GM23338 (cell line): Measurements from ENCODE around the gene TSHB. TPM values are rescaled to one million over a fixed set of nuclear protein-coding genes. Genes with fewer than 3 reads are reported as not detected.

Experiments used
- ATAC-seq: fragments of 200-7000 bp; cut with Tn5 transposase; 3 replicates; pipeline ENCODE4 v1.9.1; 2020
- DNase-seq: peaks from one replicate; pipeline ENCODE4 v3.0.0-alpha.2; 2015; ENCODE audit warnings: low spot score
- H2AFZ ChIP-seq: fragments of 200-600 bp; sonication (generic); 2 replicates; pipeline ENCODE4 v1.8.0; 2016; ENCODE audit warnings: antibody characterized with exemption, mild to moderate bottlenecking, moderate library complexity
- H3F3A ChIP-seq: fragments of 200-600 bp; sonication (generic); replicated peaks from 2 replicates; pipeline ENCODE4 v1.8.0; 2017; ENCODE audit warnings: antibody characterized with exemption, mixed run types, low read depth
- H3K27ac ChIP-seq: fragments of 200-600 bp; sonication (generic); 2 replicates; pipeline ENCODE4 v1.6.1; 2016; ENCODE audit warnings: low read depth
- H3K27me3 ChIP-seq: fragments of 200-600 bp; sonication (generic); 2 replicates; pipeline ENCODE4 v1.8.0; 2016; ENCODE audit warnings: mild to moderate bottlenecking, mixed run types, moderate library complexity; ENCODE audit not compliant: insufficient read depth
- H3K36me3 ChIP-seq: fragments of 200-600 bp; sonication (generic); 2 replicates; pipeline ENCODE4 v1.8.0; 2016; ENCODE audit warnings: mild to moderate bottlenecking; ENCODE audit not compliant: insufficient read depth
- H3K4me1 ChIP-seq: fragments of 200-600 bp; sonication (generic); 2 replicates; pipeline ENCODE4 v1.8.0; 2016; ENCODE audit warnings: mild to moderate bottlenecking, moderate library complexity; ENCODE audit not compliant: insufficient read depth
- H3K4me2 ChIP-seq: fragments of 200-600 bp; sonication (generic); 2 replicates; pipeline ENCODE4 v1.7.1; 2017; ENCODE audit warnings: mixed run types
- H3K4me3 ChIP-seq: fragments of 200-600 bp; sonication (generic); 2 replicates; pipeline ENCODE4 v1.6.1; 2016; ENCODE audit warnings: mixed run types
- H3K79me2 ChIP-seq: fragments of 200-600 bp; sonication (generic); replicated peaks from 2 replicates; pipeline ENCODE4 v1.8.0; 2017; ENCODE audit warnings: mild to moderate bottlenecking; ENCODE audit not compliant: insufficient read depth
- H3K9me2 ChIP-seq: fragments of 200-600 bp; sonication (generic); 2 replicates; pipeline ENCODE4 v1.8.0; 2017; ENCODE audit not compliant: insufficient read depth
- H4K20me1 ChIP-seq: fragments of 200-600 bp; sonication (generic); replicated peaks from 2 replicates; pipeline ENCODE4 v1.8.0; 2017; ENCODE audit warnings: mild to moderate bottlenecking; ENCODE audit not compliant: insufficient read depth
- H3K27ac Mint-ChIP-seq: 2 replicates; pipeline ENCODE4 v1.8.0; 2020; ENCODE audit warnings: inconsistent platforms, mild to moderate bottlenecking, moderate library complexity, mixed read lengths
- H3K27me3 Mint-ChIP-seq: 3 replicates; pipeline ENCODE4 v1.8.0; 2022; ENCODE audit warnings: low read depth, mild to moderate bottlenecking, moderate library complexity, mixed read lengths, inconsistent platforms; ENCODE audit not compliant: insufficient read depth, poor library complexity
- H3K36me3 Mint-ChIP-seq: 3 replicates; pipeline ENCODE4 v1.8.0; 2021; ENCODE audit warnings: low read depth, mild to moderate bottlenecking, inconsistent platforms, moderate library complexity, mixed read lengths
- H3K4me1 Mint-ChIP-seq: 3 replicates; pipeline ENCODE4 v1.8.0; 2020; ENCODE audit warnings: mild to moderate bottlenecking, inconsistent platforms, mixed read lengths
- H3K4me3 Mint-ChIP-seq: 3 replicates; pipeline ENCODE4 v1.8.0; 2021; ENCODE audit warnings: moderate library complexity, mild to moderate bottlenecking, inconsistent platforms, mixed read lengths
- H3K9me3 Mint-ChIP-seq: 3 replicates; pipeline ENCODE4 v1.8.0; 2020; ENCODE audit warnings: moderate library complexity, mild to moderate bottlenecking, inconsistent platforms, mixed read lengths
- CREB1 ChIP-seq: fragments of 250-450 bp; sonication (Bioruptor Pico); IDR thresholded peaks from 2 replicates; pipeline ENCODE4 v1.5.0; 2020; ENCODE audit warnings: low read depth, mild to moderate bottlenecking, moderate library complexity
- EZH2 ChIP-seq: fragments of 200-600 bp; sonication (generic); IDR thresholded peaks from one replicate; pipeline ENCODE4 v1.8.0; 2017; ENCODE audit warnings: antibody characterized with exemption, mild to moderate bottlenecking, low read depth; ENCODE audit not compliant: unreplicated experiment
- EZH2phosphoT487 ChIP-seq: fragments of 200-600 bp; sonication (generic); IDR thresholded peaks from one replicate; pipeline ENCODE4 v1.8.1; 2018; ENCODE audit warnings: antibody characterized with exemption; ENCODE audit not compliant: unreplicated experiment
- JUNB ChIP-seq: IDR thresholded peaks from one replicate; pipeline ENCODE4 v1.6.1; 2016; ENCODE audit warnings: antibody characterized with exemption; ENCODE audit not compliant: unreplicated experiment
- NANOG ChIP-seq: IDR thresholded peaks from 2 replicates; pipeline ENCODE4 v1.6.1; 2016; ENCODE audit warnings: antibody characterized with exemption, borderline replicate concordance
- POLR2AphosphoS5 ChIP-seq: IDR thresholded peaks from 2 replicates; pipeline ENCODE4 v1.6.1; 2016; ENCODE audit warnings: antibody characterized with exemption, low read depth
- ZNF114 ChIP-seq: fragments of 250-450 bp; sonication (Bioruptor Pico); IDR thresholded peaks from 2 replicates; pipeline ENCODE4 v1.5.0; 2020; ENCODE audit warnings: mild to moderate bottlenecking, moderate library complexity
- ZNF331 ChIP-seq: fragments of 250-450 bp; sonication (Bioruptor Pico); IDR thresholded peaks from 2 replicates; pipeline ENCODE4 v1.5.0; 2020; ENCODE audit warnings: low read depth, mild to moderate bottlenecking, moderate library complexity
- polyA plus RNA-seq: library from polyadenylated mRNA; unstranded; fragments of >200 nt; fragmentation: Nextera tagmentation; extraction: Ambion mirVana; gene quantifications from 2 replicates; pipeline ENCODE4 v1.2.1, GENCODE V29; 2016
- total RNA-seq: library from RNA; depleted of rRNA; stranded (reverse); fragments of >200 nt; shearing (Covaris generic); gene quantifications from 2 replicates; pipeline ENCODE4 v1.2.3, GENCODE V29; 2014
- TF ChIP-seq, protein P1 (sequence below): IDR thresholded peaks from one replicate; pipeline ENCODE4 v1.6.1; 2018; ENCODE audit warnings: antibody characterized with exemption; ENCODE audit not compliant: unreplicated experiment
- TF ChIP-seq, protein P2 (sequence below), 2 experiments: fragments of 200-600 bp in 1 of 2; sonication (generic) in 1 of 2; conservative IDR thresholded peaks; 2 replicates each; pipeline versions ENCODE4 v1.5.1 to v1.6.1; 2016 to 2017; ENCODE audit warnings: antibody characterized with exemption in 2 of 2, low read depth in 2 of 2, mild to moderate bottlenecking in 2 of 2, moderate library complexity in 1 of 2
- TF ChIP-seq, protein P3 (sequence below): IDR thresholded peaks from 2 replicates; pipeline ENCODE4 v1.6.1; 2016; ENCODE audit warnings: antibody characterized with exemption
- TF ChIP-seq, protein P4 (sequence below): fragments of 250-450 bp; sonication (Bioruptor Pico); IDR thresholded peaks from 2 replicates; pipeline ENCODE4 v1.5.0; 2020; ENCODE audit warnings: mild to moderate bottlenecking, moderate library complexity

Gene TSHB
- total and polyA plus RNA-seq, 2 experiments from 2014 or later, result not detected

GRCh38 chr1:115062542-115063004, 32.9 kb downstream of the TSHB start (continued):
- no peak for TF ChIP-seq EZH2

- Histone ChIP-seq H3K4me1 (no peaks in the 10 kb centered on the region), H3K79me2 (no peaks in the 10 kb centered on the region), H4K20me1 (no peaks in the 10 kb centered on the region), H3K4me2 (no peak overlapping the region), H3K4me3 (no peak overlapping the region), H3K36me3 (no peaks in the 10 kb centered on the region), H3F3A (no peaks in the 10 kb centered on the region), H3K9me2 (no peaks in the 10 kb centered on the region), H3K27ac (no peak overlapping the region), H2AFZ (no peak overlapping the region), H3K27me3 (no peaks in the 10 kb centered on the region)
- no peak overlapping the region for H3K4me3 Mint-ChIP-seq
- H3K9me3 Mint-ChIP-seq, result no peaks in the 10 kb centered on the region
- H3K36me3 Mint-ChIP-seq, result peaks cover 3% of the 10 kb centered on the region; the same call in 1 of the 3 replicates
- H3K27ac Mint-ChIP-seq, result no peak overlapping the region
- no peaks in the 10 kb centered on the region; the same call in 2 of the 3 replicates for H3K4me1 Mint-ChIP-seq
- DNase-seq (no peak), ATAC-seq (no peak)
- peaks cover 4% of the 10 kb centered on the region for H3K27me3 Mint-ChIP-seq
- TF ChIP-seq, protein P1, sequence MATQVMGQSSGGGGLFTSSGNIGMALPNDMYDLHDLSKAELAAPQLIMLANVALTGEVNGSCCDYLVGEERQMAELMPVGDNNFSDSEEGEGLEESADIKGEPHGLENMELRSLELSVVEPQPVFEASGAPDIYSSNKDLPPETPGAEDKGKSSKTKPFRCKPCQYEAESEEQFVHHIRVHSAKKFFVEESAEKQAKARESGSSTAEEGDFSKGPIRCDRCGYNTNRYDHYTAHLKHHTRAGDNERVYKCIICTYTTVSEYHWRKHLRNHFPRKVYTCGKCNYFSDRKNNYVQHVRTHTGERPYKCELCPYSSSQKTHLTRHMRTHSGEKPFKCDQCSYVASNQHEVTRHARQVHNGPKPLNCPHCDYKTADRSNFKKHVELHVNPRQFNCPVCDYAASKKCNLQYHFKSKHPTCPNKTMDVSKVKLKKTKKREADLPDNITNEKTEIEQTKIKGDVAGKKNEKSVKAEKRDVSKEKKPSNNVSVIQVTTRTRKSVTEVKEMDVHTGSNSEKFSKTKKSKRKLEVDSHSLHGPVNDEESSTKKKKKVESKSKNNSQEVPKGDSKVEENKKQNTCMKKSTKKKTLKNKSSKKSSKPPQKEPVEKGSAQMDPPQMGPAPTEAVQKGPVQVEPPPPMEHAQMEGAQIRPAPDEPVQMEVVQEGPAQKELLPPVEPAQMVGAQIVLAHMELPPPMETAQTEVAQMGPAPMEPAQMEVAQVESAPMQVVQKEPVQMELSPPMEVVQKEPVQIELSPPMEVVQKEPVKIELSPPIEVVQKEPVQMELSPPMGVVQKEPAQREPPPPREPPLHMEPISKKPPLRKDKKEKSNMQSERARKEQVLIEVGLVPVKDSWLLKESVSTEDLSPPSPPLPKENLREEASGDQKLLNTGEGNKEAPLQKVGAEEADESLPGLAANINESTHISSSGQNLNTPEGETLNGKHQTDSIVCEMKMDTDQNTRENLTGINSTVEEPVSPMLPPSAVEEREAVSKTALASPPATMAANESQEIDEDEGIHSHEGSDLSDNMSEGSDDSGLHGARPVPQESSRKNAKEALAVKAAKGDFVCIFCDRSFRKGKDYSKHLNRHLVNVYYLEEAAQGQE, result no peak
- no peak for TF ChIP-seq POLR2AphosphoS5
- no peak for TF ChIP-seq ZNF331 (CRISPR knock-in tag)
- TF ChIP-seq ZNF114 (CRISPR knock-in tag), result no peak
- TF ChIP-seq, protein P2, sequence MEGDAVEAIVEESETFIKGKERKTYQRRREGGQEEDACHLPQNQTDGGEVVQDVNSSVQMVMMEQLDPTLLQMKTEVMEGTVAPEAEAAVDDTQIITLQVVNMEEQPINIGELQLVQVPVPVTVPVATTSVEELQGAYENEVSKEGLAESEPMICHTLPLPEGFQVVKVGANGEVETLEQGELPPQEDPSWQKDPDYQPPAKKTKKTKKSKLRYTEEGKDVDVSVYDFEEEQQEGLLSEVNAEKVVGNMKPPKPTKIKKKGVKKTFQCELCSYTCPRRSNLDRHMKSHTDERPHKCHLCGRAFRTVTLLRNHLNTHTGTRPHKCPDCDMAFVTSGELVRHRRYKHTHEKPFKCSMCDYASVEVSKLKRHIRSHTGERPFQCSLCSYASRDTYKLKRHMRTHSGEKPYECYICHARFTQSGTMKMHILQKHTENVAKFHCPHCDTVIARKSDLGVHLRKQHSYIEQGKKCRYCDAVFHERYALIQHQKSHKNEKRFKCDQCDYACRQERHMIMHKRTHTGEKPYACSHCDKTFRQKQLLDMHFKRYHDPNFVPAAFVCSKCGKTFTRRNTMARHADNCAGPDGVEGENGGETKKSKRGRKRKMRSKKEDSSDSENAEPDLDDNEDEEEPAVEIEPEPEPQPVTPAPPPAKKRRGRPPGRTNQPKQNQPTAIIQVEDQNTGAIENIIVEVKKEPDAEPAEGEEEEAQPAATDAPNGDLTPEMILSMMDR (conservative IDR thresholded peaks at IDR 0.05; ENCODE audit: low read depth in 2 of 2), result no peak
- no peak for TF ChIP-seq EZH2
- no peak for TF ChIP-seq EZH2phosphoT487
- TF ChIP-seq CREB1 (CRISPR knock-in tag), result no peak
- no peak for TF ChIP-seq JUNB
- TF ChIP-seq, protein P3, sequence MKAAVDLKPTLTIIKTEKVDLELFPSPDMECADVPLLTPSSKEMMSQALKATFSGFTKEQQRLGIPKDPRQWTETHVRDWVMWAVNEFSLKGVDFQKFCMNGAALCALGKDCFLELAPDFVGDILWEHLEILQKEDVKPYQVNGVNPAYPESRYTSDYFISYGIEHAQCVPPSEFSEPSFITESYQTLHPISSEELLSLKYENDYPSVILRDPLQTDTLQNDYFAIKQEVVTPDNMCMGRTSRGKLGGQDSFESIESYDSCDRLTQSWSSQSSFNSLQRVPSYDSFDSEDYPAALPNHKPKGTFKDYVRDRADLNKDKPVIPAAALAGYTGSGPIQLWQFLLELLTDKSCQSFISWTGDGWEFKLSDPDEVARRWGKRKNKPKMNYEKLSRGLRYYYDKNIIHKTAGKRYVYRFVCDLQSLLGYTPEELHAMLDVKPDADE, result no peak
- TF ChIP-seq NANOG, result no peak
- TF ChIP-seq, protein P4, sequence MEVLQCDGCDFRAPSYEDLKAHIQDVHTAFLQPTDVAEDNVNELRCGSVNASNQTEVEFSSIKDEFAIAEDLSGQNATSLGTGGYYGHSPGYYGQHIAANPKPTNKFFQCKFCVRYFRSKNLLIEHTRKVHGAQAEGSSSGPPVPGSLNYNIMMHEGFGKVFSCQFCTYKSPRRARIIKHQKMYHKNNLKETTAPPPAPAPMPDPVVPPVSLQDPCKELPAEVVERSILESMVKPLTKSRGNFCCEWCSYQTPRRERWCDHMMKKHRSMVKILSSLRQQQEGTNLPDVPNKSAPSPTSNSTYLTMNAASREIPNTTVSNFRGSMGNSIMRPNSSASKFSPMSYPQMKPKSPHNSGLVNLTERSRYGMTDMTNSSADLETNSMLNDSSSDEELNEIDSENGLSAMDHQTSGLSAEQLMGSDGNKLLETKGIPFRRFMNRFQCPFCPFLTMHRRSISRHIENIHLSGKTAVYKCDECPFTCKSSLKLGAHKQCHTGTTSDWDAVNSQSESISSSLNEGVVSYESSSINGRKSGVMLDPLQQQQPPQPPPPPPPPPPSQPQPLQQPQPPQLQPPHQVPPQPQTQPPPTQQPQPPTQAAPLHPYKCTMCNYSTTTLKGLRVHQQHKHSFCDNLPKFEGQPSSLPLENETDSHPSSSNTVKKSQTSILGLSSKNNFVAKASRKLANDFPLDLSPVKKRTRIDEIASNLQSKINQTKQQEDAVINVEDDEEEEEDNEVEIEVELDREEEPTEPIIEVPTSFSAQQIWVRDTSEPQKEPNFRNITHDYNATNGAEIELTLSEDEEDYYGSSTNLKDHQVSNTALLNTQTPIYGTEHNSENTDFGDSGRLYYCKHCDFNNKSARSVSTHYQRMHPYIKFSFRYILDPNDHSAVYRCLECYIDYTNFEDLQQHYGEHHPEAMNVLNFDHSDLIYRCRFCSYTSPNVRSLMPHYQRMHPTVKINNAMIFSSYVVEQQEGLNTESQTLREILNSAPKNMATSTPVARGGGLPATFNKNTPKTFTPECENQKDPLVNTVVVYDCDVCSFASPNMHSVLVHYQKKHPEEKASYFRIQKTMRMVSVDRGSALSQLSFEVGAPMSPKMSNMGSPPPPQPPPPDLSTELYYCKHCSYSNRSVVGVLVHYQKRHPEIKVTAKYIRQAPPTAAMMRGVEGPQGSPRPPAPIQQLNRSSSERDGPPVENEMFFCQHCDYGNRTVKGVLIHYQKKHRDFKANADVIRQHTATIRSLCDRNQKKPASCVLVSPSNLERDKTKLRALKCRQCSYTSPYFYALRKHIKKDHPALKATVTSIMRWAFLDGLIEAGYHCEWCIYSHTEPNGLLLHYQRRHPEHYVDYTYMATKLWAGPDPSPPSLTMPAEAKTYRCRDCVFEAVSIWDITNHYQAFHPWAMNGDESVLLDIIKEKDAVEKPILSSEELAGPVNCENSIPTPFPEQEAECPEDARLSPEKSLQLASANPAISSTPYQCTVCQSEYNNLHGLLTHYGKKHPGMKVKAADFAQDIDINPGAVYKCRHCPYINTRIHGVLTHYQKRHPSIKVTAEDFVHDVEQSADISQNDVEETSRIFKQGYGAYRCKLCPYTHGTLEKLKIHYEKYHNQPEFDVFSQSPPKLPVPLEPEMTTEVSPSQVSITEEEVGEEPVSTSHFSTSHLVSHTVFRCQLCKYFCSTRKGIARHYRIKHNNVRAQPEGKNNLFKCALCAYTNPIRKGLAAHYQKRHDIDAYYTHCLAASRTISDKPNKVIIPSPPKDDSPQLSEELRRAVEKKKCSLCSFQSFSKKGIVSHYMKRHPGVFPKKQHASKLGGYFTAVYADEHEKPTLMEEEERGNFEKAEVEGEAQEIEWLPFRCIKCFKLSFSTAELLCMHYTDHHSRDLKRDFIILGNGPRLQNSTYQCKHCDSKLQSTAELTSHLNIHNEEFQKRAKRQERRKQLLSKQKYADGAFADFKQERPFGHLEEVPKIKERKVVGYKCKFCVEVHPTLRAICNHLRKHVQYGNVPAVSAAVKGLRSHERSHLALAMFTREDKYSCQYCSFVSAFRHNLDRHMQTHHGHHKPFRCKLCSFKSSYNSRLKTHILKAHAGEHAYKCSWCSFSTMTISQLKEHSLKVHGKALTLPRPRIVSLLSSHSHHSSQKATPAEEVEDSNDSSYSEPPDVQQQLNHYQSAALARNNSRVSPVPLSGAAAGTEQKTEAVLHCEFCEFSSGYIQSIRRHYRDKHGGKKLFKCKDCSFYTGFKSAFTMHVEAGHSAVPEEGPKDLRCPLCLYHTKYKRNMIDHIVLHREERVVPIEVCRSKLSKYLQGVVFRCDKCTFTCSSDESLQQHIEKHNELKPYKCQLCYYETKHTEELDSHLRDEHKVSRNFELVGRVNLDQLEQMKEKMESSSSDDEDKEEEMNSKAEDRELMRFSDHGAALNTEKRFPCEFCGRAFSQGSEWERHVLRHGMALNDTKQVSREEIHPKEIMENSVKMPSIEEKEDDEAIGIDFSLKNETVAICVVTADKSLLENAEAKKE (CRISPR knock-in tag), result no peak
These were observed 33.7 kb downstream of the TSHB start for GRCh38 chr1:115063228-115063901.
